Kidney epithelial cell (primary cell): ENCODE results near the gene ORC2. TPM values are rescaled to one million over a fixed set of nuclear protein-coding genes. Genes with fewer than 3 reads are reported as not detected.

Source experiments
- DNase-seq: peaks from one replicate; pipeline ENCODE4 v3.0.0-alpha.2; 2010; ENCODE audit warnings: low read depth
- H3K27me3 ChIP-seq: 2 replicates; pipeline ENCODE4 v1.6.0; 2011; ENCODE audit warnings: low read length; ENCODE audit not compliant: control insufficient read depth, insufficient read depth
- H3K36me3 ChIP-seq: 2 replicates; pipeline ENCODE4 v1.5.1; 2011; ENCODE audit warnings: low read length; ENCODE audit not compliant: control insufficient read depth, insufficient read depth
- H3K4me3 ChIP-seq: 2 replicates; pipeline ENCODE4 v1.5.1; 2011; ENCODE audit warnings: low read depth, mild to moderate bottlenecking, control low read depth, low read length
- CTCF ChIP-seq: IDR thresholded peaks from 2 replicates; pipeline ENCODE4 v1.5.1; 2011; ENCODE audit warnings: mild to moderate bottlenecking, moderate library complexity, low read length, control low read depth, inconsistent platforms; ENCODE audit not compliant: insufficient read depth, poor library complexity, severe bottlenecking
- total RNA-seq: library from RNA; depleted of rRNA; stranded (reverse); fragments of >200 nt; gene quantifications from 2 replicates; pipeline ENCODE4 v1.2.3, GENCODE V29; 2015

Gene ORC2
- total RNA-seq, 1 donor from 2014 or later = 16.2 TPM

GRCh38 chr2:200863782-200864175 is 99.7 kb downstream of the ORC2 start:
- Histone ChIP-seq H3K27me3 (no peaks in the 10 kb centered on the region), H3K36me3 (no peaks in the 10 kb centered on the region), H3K4me3 (peak overlapping the region; percentile 99)
- no peak for TF ChIP-seq CTCF
- no peak for DNase-seq

DNA sequence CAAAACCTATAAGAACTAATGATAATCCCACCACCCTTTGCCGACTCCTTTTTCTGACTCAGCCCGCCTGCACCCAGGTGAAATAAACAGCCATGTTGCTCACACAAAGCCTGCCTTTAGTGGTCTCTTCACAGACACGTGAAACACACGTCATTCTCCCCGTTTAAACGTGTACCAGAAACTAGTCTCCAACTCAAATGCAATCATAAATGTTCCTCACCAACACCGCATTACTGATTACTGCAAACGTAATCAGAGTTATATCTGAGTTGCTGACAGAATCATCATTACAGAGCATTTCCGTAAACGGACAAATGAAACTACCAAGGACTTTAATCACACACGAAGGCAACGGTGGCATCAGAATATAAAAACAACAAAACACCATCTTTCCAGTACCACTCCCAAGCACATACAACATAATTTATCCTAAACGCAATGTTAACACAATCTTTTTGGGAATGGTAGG is 100.9 kb downstream of the ORC2 start:
- H3K4me3 ChIP-seq = peak overlapping the region; percentile 99
- peak; percentile 39 for DNase-seq
- TF ChIP-seq CTCF = no peak
- H3K36me3 ChIP-seq = no peaks in the 10 kb centered on the region
- no peaks in the 10 kb centered on the region for H3K27me3 ChIP-seq

GRCh38 chr2:200861617-200862155 is 101.8 kb downstream of the ORC2 start:
- DNase-seq = no peak
- no peaks in the 10 kb centered on the region for H3K36me3 ChIP-seq

DNA sequence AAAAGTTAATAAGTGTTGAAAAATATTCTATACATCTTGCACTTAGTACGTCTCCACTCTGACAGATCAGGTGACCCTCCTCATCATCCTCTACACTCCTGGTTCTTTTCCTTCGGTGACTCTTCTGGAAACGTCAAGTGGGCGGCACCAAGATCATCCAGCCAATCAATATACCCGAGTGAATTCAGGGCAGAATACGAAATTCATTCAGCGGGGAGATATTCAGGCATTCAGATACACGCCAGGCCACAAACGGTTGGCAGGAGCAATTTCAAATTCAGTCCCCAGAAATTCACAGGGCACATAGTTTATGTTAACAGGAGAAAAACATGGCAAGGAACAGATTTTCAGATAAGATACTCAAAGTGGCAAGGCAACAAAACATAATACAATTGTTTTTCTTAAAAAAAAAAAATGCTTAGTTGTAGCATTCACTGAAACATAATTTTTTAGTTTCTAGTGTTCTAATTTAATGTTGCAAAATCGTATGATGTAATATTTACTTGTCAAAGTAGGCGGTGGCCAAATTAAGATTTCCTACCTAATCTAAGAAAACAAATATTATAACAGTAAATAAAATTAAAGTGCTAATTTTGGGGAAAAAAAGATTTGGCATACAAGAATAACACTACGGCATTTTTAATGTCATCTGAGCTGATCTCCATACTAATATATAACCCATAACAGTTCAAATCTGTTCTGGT is 103.2 kb downstream of the ORC2 start:
- Histone ChIP-seq H3K36me3 (no peaks in the 10 kb centered on the region), H3K27me3 (no peaks in the 10 kb centered on the region), H3K4me3 (no peak overlapping the region)
- no peak for DNase-seq
- no peak for TF ChIP-seq CTCF

More at GRCh38 chr2:200861617-200862155, 101.8 kb downstream of the ORC2 start:
- Histone ChIP-seq H3K4me3 (peak overlapping the region; percentile 99), H3K27me3 (no peaks in the 10 kb centered on the region)
- no peak for TF ChIP-seq CTCF

Other genes with a start within 250 kb of the ORC2 start
- gene BZW1, start 151.8 kb downstream of the ORC2 start, total RNA-seq = 347 and 378 TPM in 2 replicates
- 47.6 and 63.0 TPM in 2 replicates for gene CLK1, start 99.0 kb downstream of the ORC2 start, total RNA-seq
- gene PPIL3, start 74.6 kb downstream of the ORC2 start, total RNA-seq = 26.8 and 27.5 TPM in 2 replicates
- 19.7 and 31.4 TPM in 2 replicates for gene NIF3L1, start 74.3 kb downstream of the ORC2 start, total RNA-seq
- 6.9 and 7.3 TPM in 2 replicates for gene HYCC2, start 108.0 kb upstream of the ORC2 start, total RNA-seq
- 37.7 and 59.0 TPM in 2 replicates for gene NDUFB3, start 108.3 kb upstream of the ORC2 start, total RNA-seq
- 98.4 and 99.7 TPM in 2 replicates for gene CFLAR, start 152.5 kb upstream of the ORC2 start, total RNA-seq
- gene CASP10, start 219.5 kb upstream of the ORC2 start, total RNA-seq = 1.5 and 2.5 TPM in 2 replicates